K562 (cell line): ENCODE measurements around the gene BBX. TPM values are rescaled to one million over a fixed set of nuclear protein-coding genes. Genes with fewer than 3 reads are reported as not detected.

Source experiments
- ATAC-seq: fragments of 200-7000 bp; cut with Tn5 transposase; 3 replicates; pipeline ENCODE4 v1.9.1; 2020; ENCODE audit warnings: moderate library complexity
- BruUV-seq: library from RNA; stranded (reverse); fragments of 400-500 nt; replicated peaks from 2 replicates; lab custom pipeline; 2021; lab: Mats Ljungman, UMichigan
- CTCF ChIA-PET: fragments of 300-600 bp; formaldehyde crosslinking; extraction: SDS; loops from one replicate; lab custom pipeline; 2021; ENCODE audit warnings: low intra/inter-chr PET ratio; lab: Yijun Ruan, JAX
- POLR2A ChIA-PET: fragments of 300-600, 350-650 bp; sonication (Branson Sonifier 250); formaldehyde crosslinking; extraction: SDS; loops from one replicate; lab custom pipeline; 2021; ENCODE audit warnings: antibody characterized with exemption, inconsistent platforms; lab: Yijun Ruan, JAX
- DNase-seq, 4 experiments: peaks; one replicate each; pipeline versions ENCODE4 v3.0.0 to v3.0.0-alpha.2; 2011 to 2018; ENCODE audit warnings: low spot score in 3 of 4, mixed read lengths in 3 of 4; ENCODE audit errors: extremely low read depth in 1 of 4
- FAIRE-seq: peaks from 2 replicates; lab custom pipeline; 2011; peaks lifted over from hg19 to GRCh38; lab: Jason Lieb, UNC
- H2AFZ ChIP-seq: 2 replicates; pipeline ENCODE4 v1.6.0; 2011; ENCODE audit warnings: low read depth, low read length, control low read depth, inconsistent platforms
- H3K27ac ChIP-seq: fragments of 200-600 bp; 3 replicates; pipeline ENCODE4 v1.8.0; 2011; ENCODE audit warnings: low read depth, mild to moderate bottlenecking, control low read depth, inconsistent platforms, low read length, moderate library complexity, mixed read lengths; ENCODE audit errors: extremely low read depth
- H3K27me3 ChIP-seq, 2 experiments: fragments of 300-600 bp in 1 of 2; 2 replicates in 1 of 2; 3 replicates in 1 of 2; pipeline versions ENCODE4 v1.6.0 to v1.8.0; 2011; ENCODE audit warnings: inconsistent platforms in 2 of 2, low read length in 2 of 2, mild to moderate bottlenecking in 1 of 2, mixed read lengths in 1 of 2, moderate library complexity in 1 of 2; ENCODE audit not compliant: control insufficient read depth in 2 of 2, insufficient read depth in 2 of 2
- H3K36me3 ChIP-seq: fragments of 300-600 bp; 3 replicates; pipeline ENCODE4 v1.8.0; 2011; ENCODE audit warnings: mild to moderate bottlenecking, low read length, inconsistent platforms; ENCODE audit not compliant: control insufficient read depth, insufficient read depth
- H3K4me1 ChIP-seq, 2 experiments: fragments of 200-600 bp in 1 of 2; replicated peaks in 1 of 2; 2 replicates in 1 of 2; 3 replicates in 1 of 2; pipeline versions ENCODE4 v1.5.1 to v1.8.0; 2011; ENCODE audit warnings: inconsistent platforms in 2 of 2, low read length in 2 of 2, mild to moderate bottlenecking in 1 of 2, mixed read lengths in 1 of 2, moderate library complexity in 1 of 2; ENCODE audit not compliant: control insufficient read depth in 2 of 2, insufficient read depth in 2 of 2
- H3K4me2 ChIP-seq: 2 replicates; pipeline ENCODE4 v1.6.1; 2011; ENCODE audit warnings: low read length, control low read depth, inconsistent platforms, mixed read lengths; ENCODE audit not compliant: insufficient read depth
- H3K4me3 ChIP-seq: fragments of 200-600 bp; sonication (generic), shearing (Covaris generic); 2 replicates; pipeline ENCODE4 v1.5.1; 2016; ENCODE audit warnings: control low read depth, inconsistent platforms
- H3K79me2 ChIP-seq: fragments of 200-600 bp; 3 replicates; pipeline ENCODE4 v1.8.0; 2011; ENCODE audit warnings: low read length, inconsistent platforms; ENCODE audit not compliant: control insufficient read depth, insufficient read depth
- H3K9ac ChIP-seq, 2 experiments: 2 replicates each; pipeline versions ENCODE4 v1.6.0 to v1.6.1; 2011; ENCODE audit warnings: low read depth in 2 of 2, low read length in 2 of 2, control low read depth in 1 of 2, inconsistent platforms in 1 of 2, mild to moderate bottlenecking in 1 of 2, mixed read lengths in 1 of 2; ENCODE audit not compliant: insufficient read depth in 1 of 2
- H3K9me1 ChIP-seq: one replicate; pipeline ENCODE4 v1.6.0; 2011; ENCODE audit warnings: inconsistent platforms, mild to moderate bottlenecking, low read length, moderate library complexity; ENCODE audit not compliant: control insufficient read depth, insufficient read depth
- H3K9me3 ChIP-seq: replicated peaks from 2 replicates; pipeline ENCODE4 v1.5.1; 2011; ENCODE audit warnings: low read depth, low read length, inconsistent platforms; ENCODE audit not compliant: control insufficient read depth, insufficient read depth
- H4K20me1 ChIP-seq: replicated peaks from 2 replicates; pipeline ENCODE4 v1.6.1; 2011; ENCODE audit warnings: low read length, inconsistent platforms, mixed read lengths; ENCODE audit not compliant: control insufficient read depth, insufficient read depth
- CBX1 ChIP-seq: sonication (generic); IDR thresholded peaks from 2 replicates; pipeline ENCODE4 v1.6.1; 2016; ENCODE audit warnings: antibody characterized with exemption, low read depth, mild to moderate bottlenecking
- HIVEP1 ChIP-seq: fragments of 250-450 bp; sonication (Bioruptor Pico); IDR thresholded peaks from 2 replicates; pipeline ENCODE4 v1.4.0; 2020; ENCODE audit warnings: mild to moderate bottlenecking
- RBM25 ChIP-seq: fragments of 200-400 bp; formaldehyde crosslinking; IDR thresholded peaks from 2 replicates; pipeline ENCODE4 v1.6.1; 2018; ENCODE audit warnings: low read length, low read depth, moderate library complexity; ENCODE audit not compliant: severe bottlenecking
- SREBF2 ChIP-seq: sonication (generic); formaldehyde crosslinking; IDR thresholded peaks from 2 replicates; pipeline ENCODE4 v1.4.0; 2020; ENCODE audit warnings: mild to moderate bottlenecking, missing genetic modification reagents
- ZBTB34 ChIP-seq: fragments of 250-450 bp; sonication (Bioruptor Pico); IDR thresholded peaks from 2 replicates; pipeline ENCODE4 v1.8.0; 2021; ENCODE audit warnings: mild to moderate bottlenecking, moderate library complexity
- ZFP1 ChIP-seq: fragments of 450-650 bp; formaldehyde crosslinking; IDR thresholded peaks from 2 replicates; pipeline ENCODE4 v1.4.0; 2020; ENCODE audit warnings: mild to moderate bottlenecking, mixed read lengths
- ZFP36 ChIP-seq: fragments of 150-350 bp; IDR thresholded peaks from 2 replicates; pipeline ENCODE4 v1.6.1; 2018; ENCODE audit warnings: low read length, low read depth; ENCODE audit not compliant: partially characterized antibody
- ZZZ3 ChIP-seq: fragments of 450-650 bp; IDR thresholded peaks from 2 replicates; pipeline ENCODE4 v1.6.1; 2016; ENCODE audit warnings: antibody characterized with exemption, mild to moderate bottlenecking, moderate library complexity
- in situ Hi-C: fragments of 300-500 bp; cut with MboI; formaldehyde crosslinking; loops from 4 replicates; pipeline ENCODE4 v1.15.0; 2018; ENCODE audit warnings: inconsistent platforms, mixed read lengths
- intact Hi-C: fragments of 100-400 bp; cut with micrococcal nuclease; formaldehyde crosslinking; loops from 2 replicates; pipeline ENCODE4 v1.14.2; 2022
- polyA plus RNA-seq, 8 experiments: library from polyadenylated mRNA; depleted of rRNA in 4 of 8; stranded (reverse) in 5 of 8; unstranded in 3 of 8; fragments of >200 nt; fragmentation: Nextera tagmentation in 2 of 8; fragmentation: Illumina TruSeq in 1 of 8; extraction: Ambion mirVana in 2 of 8; extraction: Trizol in 1 of 8; gene quantifications; 2 replicates each; pipeline versions ENCODE4 v1.2.1 to v1.2.3, GENCODE V29; 2011 to 2014; ENCODE audit warnings: inconsistent platforms in 1 of 8, missing spikeins in 1 of 8
- total RNA-seq, 7 experiments: library from RNA; depleted of rRNA in 6 of 7; stranded (reverse); fragments of >200 nt in 6 of 7; fragmentation: Illumina TruSeq in 2 of 7; extraction: Trizol in 2 of 7; gene quantifications; 2 replicates each; pipeline versions ENCODE4 v1.2.1 to v1.2.3, GENCODE V29; 2011 to 2021; ENCODE audit warnings: low replicate concordance in 1 of 7

BBX gene
- total and polyA plus RNA-seq, 9 of the 15 experiments (the other 6 are each of a cell fraction or from before 2014, with no cell fraction given): 4.9 to 19.5 (median 11.8) TPM

GRCh38 chr3:107734317-107734716 lies 211.6 kb downstream of the BBX start (continued):
- no peak for TF ChIP-seq ZBTB34 (CRISPR knock-in tag)
- no peak for TF ChIP-seq ZZZ3

- Histone ChIP-seq H3K4me1 (no peaks in the 10 kb centered on the region), H4K20me1 (no peaks in the 10 kb centered on the region), H3K79me2 (no peaks in the 10 kb centered on the region), H2AFZ (no peak overlapping the region), H3K9me1 (no peaks in the 10 kb centered on the region), H3K4me2 (no peak overlapping the region), H3K9ac (no peak overlapping the region), H3K36me3 (no peaks in the 10 kb centered on the region; the same call in 2 of the 3 replicates), H3K27me3 (no peaks in the 10 kb centered on the region), H3K4me3 (no peak overlapping the region), H3K9me3 (no peaks in the 10 kb centered on the region), H3K27ac (no peak overlapping the region)
- ChIA-PET CTCF (interaction anchor here (0.7 kb wide), 1 partner anchor 16 kb away, joined by 3 read pairs; no protein-coding TSS in a partner anchor), POLR2A (no interaction called here)
- intact Hi-C loops: loop anchor here (2.0 kb wide), 1 partner anchor 163 kb away; no protein-coding TSS in a partner anchor
- no peak for FAIRE-seq
- TF ChIP-seq SREBF2 (no peak), RBM25 (peak; percentile 93), HIVEP1 (CRISPR knock-in tag) (no peak), ZFP1 (CRISPR knock-in tag) (no peak), CBX1 (no peak), ZFP36 (peak; percentile 95)
- BruUV-seq: no TSS peak
- ATAC-seq: no peak
- DNase-seq: no peak
- in situ Hi-C loops: no loop called here
Observed at GRCh38 chr3:107737914-107738313, 215.2 kb downstream of the BBX start.
